GM19351 (cell line): ENCODE measurements around the gene VSIG4.

Source experiments
- ATAC-seq: cut with Tn5 transposase; IDR thresholded peaks from one replicate; pipeline ENCODE4 v1.9.1; 2021; ENCODE audit warnings: mild to moderate bottlenecking, moderate library complexity; ENCODE audit not compliant: unreplicated experiment

VSIG4 gene

DNA sequence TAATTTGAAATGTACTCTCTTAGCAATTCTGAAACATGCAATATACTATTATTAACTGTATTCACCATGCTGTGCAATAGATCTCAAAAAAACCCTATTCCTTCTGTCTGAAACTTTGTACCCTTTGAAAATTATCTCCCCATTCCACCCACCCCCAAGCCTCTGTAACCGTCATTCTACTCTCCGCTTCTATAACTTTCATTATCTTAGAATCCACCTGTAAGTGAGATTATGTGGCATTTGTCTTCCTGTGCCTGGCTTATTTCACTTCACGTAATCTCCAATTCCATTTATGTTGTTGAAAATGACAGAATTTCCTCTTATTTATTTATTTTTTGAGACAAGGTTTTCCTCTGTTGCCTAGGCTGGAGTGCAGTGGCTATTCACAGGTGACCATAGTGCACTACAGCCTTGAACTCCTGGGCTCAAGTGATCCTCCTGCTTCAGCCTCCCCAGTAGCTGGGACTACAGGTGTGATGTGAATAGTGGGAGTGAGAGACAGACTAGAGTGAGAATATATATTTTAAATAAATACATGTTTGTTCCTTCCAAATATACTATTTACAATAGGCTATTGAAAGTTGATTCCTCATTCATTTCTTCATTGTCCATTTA is 30.5 kb downstream of the VSIG4 start:
- no peak for ATAC-seq

DNA sequence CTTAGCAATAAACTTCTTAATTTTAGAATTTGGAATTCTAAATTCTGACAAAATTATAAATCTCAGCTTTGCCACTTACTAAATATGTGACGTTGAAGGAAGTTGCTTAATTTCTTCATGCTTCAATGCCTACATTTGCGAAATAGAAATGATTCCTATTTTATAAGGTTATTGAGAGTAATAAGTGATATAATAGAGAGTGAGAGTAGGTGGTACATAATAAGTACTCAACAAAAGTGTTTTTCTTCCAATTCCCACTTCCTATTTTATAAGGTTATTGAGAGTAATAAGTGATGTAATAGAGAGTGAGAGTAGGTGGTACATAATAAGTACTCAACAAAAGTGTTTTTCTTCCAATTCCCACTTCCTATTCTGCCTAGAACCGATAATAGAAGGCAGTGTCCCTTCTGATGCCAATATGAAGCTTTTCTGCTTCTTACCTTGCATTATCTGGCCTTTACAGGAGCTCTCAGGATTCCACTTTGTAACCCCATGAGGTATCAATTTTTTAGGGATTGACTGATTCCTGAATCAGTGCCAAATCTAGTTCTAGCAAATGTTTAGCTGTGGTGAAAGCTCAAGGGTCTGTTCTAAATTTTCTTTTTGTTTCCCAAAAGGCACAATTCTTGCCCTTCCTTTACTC is 31.4 kb downstream of the VSIG4 start:
- ATAC-seq = no peak

DNA sequence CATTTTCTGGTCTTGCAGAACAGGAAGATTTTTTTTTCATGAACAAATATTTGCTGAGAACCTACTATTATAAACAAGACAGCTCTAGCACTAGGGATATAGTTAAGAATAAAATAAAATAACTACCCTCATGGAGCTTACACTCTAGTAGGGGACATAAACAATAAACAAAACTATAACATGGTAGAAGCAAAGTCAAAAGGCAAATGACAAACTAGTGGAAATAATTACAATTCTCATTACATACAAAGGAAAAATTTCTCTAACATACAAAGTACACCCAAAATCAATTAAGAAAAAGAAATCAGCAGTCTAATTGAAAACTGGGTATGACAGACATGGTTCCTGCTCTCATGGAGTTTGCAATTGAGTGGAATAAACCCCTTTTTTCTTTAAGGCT is 32.0 kb downstream of the VSIG4 start:
- no peak for ATAC-seq

DNA sequence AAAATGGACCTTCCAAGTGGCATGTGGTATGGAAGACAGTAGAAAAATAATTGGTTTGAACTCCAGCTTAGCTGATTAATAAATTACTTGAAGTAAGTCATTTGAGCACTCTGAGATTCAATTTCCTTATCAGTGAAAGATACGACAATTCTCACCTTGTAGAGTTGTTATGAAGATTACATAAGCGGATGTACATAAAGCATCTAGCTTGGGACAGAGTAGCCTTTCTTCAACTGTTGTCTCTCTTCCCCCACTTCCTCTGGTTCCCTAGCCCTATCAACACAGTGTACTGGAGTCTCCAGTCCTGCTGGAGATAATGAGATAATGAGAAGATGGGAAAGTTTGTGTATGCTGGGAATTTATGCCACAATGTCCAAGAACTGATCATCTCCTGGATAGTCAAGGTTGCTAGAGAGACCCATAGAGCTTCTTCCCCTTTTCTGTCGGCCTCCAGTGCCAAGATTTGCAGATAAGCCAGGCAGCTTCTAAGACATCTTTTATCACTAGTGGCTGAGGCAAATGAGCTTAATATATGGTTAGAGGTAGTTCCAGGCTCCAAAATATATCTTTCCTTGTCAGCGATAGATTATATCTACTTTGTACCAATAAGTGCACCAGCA is 33.9 kb downstream of the VSIG4 start:
- no peak for ATAC-seq

DNA sequence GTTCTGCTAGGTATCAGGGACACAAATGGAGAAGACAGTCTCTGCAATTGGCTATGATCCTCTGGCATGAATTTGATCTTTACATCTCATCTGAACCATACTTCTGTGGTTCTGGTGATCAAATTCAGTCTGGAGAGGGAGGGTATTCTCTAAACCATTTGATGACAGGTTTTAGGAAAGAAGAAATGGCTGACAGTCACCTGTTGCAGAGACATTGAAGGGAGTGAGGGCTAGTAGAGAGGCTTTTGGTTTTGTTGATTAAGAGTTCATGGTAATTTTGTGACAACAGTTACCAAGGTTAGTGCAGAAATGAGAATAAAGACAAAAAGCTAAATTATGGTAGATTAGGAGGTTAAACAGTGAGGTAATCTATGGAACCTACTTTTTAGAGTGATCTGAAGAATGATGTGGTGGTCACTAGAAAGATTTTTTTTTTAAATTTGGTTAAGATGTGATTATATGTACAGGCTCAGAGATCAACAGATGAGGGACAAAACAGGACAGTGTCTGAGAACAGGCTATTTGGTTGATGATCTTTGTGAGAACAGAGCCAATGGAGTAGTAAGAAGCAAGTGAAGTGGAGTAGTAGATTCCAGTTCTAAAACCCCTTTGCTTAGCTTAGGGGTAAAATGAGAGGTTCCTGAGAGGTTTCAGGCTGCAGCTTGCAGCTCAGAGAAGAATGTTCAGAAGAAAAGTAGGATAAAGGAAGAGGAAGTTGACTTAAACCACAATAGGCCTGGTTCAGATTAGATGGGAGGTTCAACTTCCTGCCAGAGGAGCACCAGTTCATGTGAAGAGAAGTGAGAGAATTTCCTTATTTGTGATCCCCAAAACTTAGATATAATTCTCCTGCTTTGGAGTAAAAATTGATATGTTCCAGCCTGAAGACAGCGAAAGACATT is 34.7 kb downstream of the VSIG4 start:
- ATAC-seq = no peak

DNA sequence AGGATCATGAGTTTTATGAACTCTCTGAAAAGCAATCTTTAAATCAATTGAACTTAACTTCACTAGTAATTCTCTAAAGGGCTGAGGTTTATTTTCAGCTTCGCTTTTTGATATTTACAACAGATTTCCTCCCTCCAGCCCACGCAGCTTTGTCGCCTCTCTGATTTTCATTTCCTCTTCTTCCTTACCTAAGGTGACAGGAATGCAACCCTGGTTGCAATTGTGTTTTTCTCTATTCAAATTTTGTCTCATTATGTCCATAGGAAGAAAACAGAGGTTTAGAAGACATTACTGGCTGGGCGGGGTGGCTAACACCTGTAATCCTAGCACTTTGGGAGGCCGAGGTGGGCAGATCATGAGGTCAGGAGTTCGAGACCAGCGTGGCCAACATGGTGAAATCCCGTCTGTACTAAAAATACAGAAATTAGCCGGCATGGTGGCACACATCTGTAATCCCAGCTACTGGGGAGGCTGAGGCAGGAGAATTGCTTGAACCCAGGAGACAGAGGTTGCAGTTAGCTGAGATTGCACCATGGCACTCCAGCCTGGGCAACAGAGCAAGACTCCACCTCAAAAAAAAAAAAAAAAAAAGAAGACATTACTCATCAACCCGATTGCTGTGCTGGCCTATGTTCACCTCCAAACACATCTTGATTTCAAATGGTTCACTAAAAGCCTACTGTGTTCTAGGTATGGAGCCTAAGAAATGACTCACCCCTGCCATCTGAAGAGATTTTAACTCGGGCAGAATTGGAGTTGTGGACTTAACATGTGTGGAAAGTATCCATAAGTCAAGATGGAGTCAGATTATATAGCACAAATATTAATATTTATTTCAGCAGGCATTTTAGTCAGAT is 36.8 kb downstream of the VSIG4 start:
- ATAC-seq = peak; percentile 59

DNA sequence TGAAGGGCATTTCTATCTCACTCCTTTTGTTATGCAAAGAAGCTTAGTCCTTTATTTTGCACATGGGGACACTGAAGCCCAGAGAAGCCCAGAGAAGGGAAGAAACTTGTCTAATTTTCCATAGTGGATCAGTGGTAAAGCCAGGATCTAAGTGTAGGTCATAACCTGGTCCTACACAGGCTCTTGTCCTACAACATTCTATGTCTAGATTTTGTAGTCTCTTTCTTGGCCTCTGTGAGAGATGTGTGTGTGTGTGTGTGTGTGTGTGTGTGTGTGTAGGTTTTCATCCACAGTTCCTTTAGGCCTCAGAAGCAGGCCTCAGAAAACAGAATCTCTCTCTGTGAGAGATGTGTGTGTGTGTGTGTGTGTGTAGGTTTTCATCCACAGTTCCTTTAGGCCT is 38.3 kb downstream of the VSIG4 start:
- no peak for ATAC-seq

DNA sequence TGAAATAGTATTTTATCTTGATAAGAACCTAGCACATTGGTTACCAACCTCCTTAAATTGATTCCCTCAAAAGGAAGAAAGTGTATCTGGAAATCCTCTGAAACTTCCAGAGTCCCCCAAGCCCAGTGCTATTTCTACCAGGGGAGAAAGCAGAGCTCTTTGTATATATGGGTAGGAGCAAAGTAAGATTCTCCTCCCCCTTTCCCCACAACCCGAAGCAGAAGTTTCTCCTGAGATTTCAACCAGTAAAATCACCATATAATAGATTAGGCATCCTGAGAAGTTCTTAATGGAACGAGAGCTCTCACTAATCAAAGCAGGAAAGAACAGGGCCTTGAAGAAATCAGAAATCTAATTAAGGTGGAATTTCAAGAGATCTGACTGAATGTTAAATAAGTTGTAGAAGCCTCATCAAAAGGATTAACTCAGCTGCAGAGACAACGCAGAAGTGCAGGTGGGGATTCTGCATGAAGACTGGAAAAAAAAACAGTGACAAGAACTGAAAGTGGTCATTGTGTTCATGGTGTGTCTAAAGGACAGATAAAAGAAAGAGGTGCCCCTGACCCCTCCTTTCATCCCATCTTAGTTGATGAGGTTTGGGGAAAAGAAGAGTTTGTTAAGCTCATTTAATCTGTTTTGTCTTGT is 39.1 kb downstream of the VSIG4 start:
- ATAC-seq = no peak

DNA sequence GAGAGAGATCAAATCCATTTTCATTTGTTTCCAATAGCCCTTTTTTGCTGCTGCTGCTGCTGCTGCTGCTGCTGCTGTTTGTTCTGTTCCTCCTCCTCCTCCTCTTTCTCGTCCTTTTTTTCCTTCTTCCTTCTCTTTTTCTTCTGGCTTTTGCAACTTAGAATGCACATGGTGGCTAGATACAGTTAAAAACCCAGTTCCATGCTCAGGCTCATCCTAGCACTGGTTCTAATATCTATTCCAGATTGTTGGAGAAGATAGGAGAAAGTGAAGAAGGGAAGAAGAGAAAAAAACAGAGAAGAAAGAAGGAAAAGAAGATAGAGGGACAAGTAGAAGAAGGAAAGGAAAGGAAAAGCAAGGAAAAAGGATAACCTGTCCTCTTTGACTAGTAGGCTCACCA is 39.7 kb downstream of the VSIG4 start:
- no peak for ATAC-seq

DNA sequence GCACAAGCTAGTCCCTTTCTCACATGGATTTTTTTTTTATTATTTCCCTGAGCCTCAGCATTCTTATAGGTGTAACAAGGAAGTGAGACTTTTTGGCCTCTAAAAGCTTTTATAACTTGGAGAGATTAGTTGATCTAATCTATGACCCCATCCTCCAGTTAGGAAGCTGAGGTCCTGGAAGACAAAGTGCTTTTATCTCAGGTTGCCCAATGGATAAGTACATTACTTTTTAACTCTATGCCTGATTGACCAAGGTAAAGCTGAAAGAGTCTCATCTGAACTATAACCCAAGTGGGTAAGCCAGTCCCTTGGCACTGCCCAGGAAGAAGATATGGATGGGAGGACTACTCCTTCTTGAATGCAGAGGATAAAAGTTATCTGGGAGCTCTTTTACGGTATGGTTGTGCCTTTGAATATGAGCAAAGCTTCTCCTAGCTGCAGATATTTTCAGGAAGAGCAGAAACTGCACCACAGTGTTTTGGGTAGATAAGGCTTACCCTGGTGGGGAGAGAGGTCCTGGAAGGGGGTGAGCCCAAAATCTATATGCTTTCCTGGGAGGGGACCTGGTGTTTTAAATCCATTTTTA is 40.2 kb downstream of the VSIG4 start:
- ATAC-seq = no peak

DNA sequence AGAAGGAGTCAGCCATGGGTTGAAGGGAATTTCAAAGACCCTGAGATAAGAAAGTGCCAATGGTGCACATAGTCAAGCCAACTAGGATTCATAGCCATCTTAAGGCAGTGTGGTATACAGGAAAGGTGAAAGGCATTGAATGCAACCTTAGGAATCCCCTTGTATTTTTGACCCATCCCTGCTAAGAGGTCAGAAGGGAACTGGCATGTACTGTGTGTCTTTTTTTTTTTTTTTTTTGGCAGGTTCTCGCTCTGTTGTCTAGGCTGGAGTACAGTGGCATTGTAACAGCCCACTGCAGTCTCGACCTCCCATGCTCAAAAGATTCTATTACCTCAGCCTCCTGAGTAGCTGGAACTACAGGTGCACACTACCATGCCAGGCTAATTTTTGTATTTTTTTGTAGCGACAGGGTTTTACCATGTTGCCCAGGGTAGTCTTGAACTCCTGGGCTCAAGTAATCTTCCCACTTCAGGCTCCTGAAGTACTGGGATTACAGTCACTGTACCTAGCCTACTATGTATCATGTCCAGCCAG is 40.8 kb downstream of the VSIG4 start:
- ATAC-seq = no peak

DNA sequence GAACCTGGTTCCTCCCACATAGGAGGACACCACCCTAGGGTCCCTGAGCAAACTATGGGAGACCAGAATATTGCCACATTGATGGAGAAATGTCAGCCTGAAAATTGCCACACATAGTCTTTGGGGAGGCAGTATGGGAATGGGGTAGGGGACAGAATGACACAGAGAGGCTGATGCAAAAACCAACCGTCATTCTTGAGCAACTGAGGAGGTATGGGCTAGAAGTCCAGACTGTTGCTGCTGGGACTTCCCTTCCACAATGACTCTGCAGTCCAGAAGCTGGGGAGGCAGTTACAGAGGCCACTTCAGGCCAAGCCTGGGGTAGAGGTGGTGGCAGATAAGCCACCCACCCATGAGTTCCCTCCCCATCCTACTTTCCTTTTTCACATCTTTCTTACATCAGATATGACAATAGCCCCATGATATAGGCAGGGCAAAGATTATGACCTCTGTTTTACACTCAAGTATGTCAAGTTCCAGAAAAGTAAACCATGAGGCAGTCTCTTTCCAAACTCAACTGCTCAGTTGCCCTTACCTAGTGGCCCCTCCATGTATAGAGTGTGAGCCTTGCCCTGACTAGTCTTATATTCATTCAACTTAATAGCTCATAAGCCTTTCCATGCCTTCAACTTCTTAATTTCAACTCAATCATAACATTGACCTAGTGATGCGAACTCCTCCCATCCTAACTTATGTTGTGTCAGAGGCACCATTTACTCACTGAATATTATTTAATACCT is 41.7 kb downstream of the VSIG4 start:
- ATAC-seq = no peak

DNA sequence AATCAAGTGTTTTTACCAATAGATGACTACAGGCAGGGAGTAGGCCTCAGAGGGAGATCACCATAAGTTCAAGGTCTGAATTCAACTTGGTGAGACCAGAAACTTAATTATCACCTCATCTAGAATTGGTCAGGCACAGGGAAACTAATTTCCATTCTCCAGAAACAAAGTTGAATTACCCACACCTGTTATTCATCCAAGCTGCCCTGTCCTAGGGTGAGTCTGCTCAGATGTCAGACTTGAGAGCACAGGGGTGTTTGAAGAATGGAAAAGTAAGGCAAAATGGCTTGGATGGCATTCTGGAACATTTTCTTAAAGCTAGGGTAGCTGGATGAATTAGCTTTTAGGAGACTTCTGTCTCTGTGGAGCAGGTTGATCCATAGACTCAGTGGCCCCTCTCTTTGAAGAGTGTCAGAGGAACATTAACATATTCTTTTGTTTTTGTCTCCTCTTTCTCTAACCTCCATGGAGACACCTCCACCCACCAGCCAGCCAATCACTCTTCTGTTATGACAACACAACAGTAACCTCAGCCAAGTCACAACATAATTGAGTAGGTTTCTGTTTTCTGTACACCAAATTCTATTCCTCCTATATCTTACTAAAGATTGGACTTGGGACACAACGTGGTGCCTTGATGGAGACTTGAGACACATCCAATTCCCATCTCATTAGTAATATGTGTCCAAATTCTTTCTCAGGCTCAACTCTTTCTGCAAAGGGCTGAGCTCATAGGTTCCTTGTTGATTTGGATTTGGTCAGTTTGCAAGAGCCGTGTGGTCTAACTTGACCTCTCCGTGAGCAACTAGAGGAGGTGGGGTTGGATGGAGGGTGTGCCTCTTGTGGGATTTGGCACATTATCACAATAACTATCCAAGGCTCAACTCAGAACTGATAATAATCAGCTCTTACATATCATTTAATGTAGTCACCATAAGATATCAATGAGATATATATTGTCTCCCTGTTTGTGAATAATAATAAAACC is 45.1 kb downstream of the VSIG4 start:
- peak; percentile 62 for ATAC-seq

DNA sequence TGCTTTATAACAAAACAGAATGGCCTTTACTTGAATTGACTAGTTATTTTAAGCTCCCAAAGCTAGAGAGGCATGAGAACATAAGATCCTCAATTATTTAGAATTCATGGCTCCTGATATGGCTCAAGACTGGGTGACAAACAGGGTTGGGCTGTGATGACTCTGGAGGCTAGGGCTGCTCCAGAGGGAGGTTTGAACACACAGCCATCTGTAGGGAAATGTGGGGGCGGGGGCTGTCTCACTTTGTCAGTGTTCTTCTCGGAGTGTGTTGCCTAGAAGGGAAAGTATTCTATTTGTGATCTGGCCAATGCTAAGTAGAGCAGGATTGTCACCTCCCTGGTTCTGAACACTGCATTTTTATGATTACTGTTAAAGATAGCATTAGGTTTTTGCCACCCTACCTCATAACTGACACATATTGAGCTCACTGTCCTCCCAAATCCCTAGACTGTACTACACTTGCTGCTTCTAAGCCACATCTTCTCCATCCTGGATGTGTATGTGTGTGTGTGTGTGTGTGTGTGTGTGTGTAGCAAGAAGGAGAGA is 45.9 kb downstream of the VSIG4 start:
- no peak for ATAC-seq

DNA sequence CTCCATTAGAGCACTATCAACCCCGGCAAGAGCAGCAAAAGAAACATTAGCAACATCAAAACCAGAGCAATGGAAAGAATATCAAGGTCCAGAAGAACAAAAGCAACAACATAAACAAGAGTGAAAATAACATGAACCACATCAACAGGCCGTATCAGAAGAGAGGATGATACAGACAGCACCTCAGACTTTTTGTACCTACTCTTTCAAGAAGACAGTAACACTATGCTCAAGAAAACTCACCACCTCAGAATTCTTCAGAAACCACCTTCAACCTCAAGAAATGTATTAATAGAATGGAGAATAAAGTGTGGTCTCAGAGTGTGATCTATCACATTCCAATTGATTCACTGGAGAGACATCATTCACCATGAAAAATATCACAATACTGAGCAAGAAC is 46.5 kb downstream of the VSIG4 start:
- no peak for ATAC-seq

DNA sequence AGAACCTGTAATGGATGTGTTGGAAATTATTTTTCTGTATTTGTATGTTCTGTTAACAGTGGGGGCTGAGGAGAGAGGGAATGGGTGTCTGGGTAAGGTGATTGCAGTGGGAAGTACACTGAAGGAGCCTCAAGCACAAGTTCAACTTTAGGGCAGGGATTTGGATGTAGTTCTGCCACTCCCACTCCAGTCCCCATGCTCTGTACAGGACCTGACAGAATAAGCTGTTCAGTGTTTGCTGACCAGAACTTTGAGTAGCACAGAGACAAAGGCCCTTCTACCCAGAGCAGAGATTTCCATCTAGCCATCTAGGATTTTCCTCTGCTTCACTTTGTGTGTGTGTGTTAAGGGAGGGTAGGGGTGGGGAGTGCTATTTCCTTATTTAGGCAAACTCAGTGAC is 49.2 kb downstream of the VSIG4 start:
- no peak for ATAC-seq

DNA sequence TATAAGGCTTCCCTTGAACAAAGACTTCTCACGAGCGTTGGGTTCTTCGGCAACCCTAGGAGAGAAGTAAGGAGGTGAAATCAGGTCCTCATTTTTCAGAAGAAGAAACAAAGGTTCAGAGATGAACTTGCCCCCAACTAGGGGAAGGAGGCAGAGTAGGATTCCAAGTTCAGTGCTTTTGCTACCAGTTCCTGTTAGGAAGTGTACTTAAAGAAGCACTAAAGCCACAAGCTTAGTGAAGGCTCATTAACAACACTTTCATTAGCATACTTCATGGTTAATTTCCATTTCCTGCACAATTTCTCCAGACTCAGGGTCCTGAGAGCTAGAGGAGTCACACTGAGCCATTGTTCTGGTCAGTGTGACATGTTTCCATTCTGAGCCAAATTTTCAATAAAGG is 52.1 kb downstream of the VSIG4 start:
- ATAC-seq = no peak
